DND-41 (cell line): Measurements from ENCODE around the gene AOPEP.

Experiments used
- EZH2 ChIP-seq: IDR thresholded peaks from 3 replicates; pipeline ENCODE4 v1.6.1; 2012; ENCODE audit warnings: borderline replicate concordance, low read depth, mild to moderate bottlenecking, moderate library complexity, low read length, inconsistent platforms; ENCODE audit not compliant: severe bottlenecking
- TF ChIP-seq, protein P1 (sequence below): IDR thresholded peaks from 2 replicates; pipeline ENCODE4 v1.5.1; 2012; ENCODE audit warnings: borderline replicate concordance, low read length, moderate library complexity, mild to moderate bottlenecking; ENCODE audit not compliant: poor library complexity, severe bottlenecking; ENCODE audit errors: extremely low read depth

DNA sequence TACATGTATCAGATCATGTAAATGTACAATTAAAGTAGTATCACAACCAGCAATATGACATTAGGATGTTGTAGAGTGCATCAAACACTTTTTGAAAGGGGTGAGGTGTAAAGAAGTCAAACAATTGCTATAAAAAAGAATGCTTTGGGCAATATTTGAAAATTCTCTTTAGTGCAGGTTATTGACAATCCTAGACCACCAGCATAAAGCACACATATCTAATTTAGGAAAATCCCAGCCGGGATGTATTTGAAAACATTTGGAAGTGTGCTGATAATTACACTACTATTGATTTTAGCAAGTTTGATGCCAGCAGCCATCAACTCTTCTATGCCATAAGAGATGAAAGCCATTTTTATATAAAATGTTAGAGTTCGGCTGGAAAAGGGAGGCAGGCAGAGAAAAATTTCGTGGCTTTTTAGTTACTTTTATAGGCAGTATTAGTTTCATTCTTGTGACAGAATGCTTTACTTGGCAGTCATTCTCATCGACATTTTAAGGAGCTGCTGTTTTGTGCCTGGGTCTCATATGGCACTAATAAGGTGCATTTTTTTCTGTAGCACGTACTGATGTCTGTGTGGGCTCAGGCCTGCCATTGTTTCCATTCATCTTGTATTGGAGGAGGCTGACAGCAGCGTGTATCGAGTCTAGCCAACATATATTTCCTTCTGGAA lies 285.7 kb downstream of the AOPEP start:
- no peak for TF ChIP-seq EZH2
- TF ChIP-seq, protein P1, sequence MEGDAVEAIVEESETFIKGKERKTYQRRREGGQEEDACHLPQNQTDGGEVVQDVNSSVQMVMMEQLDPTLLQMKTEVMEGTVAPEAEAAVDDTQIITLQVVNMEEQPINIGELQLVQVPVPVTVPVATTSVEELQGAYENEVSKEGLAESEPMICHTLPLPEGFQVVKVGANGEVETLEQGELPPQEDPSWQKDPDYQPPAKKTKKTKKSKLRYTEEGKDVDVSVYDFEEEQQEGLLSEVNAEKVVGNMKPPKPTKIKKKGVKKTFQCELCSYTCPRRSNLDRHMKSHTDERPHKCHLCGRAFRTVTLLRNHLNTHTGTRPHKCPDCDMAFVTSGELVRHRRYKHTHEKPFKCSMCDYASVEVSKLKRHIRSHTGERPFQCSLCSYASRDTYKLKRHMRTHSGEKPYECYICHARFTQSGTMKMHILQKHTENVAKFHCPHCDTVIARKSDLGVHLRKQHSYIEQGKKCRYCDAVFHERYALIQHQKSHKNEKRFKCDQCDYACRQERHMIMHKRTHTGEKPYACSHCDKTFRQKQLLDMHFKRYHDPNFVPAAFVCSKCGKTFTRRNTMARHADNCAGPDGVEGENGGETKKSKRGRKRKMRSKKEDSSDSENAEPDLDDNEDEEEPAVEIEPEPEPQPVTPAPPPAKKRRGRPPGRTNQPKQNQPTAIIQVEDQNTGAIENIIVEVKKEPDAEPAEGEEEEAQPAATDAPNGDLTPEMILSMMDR, result no peak
